Measurements from ENCODE around the gene KHK.

Gene KHK

DNA sequence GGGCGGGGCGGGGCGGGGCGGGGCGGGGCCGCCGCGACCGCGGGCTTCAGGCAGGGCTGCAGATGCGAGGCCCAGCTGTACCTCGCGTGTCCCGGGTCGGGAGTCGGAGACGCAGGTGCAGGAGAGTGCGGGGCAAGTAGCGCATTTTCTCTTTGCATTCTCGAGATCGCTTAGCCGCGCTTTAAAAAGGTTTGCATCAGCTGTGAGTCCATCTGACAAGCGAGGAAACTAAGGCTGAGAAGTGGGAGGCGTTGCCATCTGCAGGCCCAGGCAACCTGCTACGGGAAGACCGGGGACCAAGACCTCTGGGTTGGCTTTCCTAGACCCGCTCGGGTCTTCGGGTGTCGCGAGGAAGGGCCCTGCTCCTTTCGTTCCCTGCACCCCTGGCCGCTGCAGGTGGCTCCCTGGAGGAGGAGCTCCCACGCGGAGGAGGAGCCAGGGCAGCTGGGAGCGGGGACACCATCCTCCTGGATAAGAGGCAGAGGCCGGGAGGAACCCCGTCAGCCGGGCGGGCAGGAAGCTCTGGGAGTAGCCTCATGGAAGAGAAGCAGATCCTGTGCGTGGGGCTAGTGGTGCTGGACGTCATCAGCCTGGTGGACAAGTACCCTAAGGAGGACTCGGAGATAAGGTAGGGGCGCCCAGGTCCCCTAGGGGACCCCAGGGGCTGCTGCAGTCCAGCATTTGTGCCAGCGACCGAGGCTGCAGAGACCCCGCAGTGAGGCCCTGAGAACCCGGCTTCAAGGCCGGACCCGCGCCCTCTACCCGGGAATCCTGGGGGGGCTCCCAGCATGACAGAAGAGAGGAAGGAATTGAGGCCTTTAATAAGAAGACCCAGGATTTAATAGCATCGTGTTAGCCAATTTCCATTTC is at the start of gene KHK:
Gene KHK (plus strand): TSS at position 49 of the 870 bp plus-strand sequence. CDS start 488 bp downstream, at position 537.
- DNase-seq, result peak; percentile 70 to 87

DNA sequence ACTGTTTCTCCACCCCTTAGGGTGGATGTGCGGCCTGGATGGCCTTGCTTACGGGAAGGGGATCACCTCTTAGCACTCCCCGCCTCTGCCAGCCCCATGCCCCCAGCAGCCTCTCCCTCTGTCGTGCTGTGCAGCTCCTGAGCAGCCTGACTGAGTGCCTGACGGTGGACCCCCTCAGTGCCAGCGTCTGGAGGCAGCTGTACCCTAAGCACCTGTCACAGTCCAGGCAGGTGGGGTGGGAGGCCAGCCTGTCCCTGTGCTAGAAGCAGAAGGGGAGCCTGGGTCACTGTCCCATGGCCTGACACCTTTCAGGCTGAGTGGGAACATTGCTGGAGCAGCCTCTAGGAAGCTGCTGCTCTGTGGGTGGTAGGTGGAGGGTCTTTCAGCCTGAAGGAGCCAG is 48.6 kb upstream of the KHK start:
- DNase-seq, result no peak

DNA sequence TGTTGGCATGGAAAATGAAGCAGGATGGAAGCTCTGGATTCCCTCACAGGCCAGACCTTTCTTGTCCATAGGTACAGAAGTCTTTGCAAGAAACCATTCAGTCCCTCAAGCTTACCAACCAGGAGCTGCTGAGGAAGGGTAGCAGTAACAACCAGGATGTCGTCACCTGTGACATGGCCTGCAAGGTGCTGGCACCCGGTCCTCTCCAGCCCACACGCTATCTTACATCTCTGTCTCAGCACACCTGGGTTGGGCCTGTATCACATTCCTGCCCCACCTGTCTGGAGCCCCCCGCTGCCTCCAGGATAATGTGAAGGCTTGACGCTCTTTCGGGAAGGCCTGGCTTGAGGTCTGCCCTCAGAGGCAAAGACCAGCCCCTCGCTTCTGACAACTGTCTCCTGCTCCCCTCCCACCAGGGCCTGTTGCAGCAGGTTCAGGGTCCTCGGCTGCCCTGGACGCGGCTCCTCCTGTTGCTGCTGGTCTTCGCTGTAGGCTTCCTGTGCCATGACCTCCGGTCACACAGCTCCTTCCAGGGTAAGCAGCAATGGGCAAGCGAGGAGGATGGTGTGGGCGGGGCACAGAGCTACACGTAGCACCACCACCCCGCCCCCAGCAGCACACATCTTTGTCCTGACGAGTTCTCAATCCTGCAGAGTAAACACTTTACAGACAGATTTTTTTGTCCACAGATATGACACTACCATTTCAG is 47.8 kb upstream of the KHK start:
- DNase-seq, result no peak

DNA sequence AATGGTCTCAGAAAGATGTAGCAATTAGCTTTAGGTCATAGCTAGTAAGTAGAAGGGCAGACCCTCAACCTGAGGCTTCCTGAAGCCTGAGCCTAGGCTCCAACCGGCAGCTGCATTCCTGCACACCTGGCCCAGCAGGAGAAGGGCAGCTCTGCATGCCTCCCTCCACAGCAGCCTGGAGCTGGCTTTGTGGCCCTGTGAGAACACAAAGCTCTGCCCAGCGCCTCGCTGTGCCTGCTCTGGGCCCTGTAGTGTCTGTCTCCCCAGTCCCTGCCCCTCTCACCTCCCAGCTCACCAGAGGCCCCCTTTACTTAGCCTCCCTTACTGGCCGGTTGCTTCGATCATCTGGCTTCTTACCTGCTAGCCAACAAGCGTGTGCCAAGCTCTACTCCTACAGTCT is 47.1 kb upstream of the KHK start:
- DNase-seq, result no peak

DNA sequence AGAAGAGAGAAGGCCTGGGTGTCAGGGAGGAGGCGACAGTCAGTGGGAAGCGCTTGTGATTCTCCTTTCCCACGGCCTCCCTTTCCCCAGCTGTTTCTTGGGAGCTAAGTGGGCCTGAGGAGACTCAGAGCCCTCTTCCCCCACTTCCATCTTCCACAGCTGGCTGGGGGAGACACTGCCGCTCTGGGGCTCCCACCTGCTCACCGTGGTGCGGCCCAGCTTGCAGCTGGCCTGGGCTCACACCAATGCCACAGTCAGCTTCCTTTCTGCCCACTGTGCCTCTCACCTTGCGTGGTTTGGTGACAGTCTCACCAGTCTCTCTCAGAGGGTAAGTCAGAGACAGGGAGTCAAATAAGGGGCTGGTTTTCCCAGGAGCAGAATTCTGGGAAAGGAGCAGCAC is 46.7 kb upstream of the KHK start:
- no peak for DNase-seq

DNA sequence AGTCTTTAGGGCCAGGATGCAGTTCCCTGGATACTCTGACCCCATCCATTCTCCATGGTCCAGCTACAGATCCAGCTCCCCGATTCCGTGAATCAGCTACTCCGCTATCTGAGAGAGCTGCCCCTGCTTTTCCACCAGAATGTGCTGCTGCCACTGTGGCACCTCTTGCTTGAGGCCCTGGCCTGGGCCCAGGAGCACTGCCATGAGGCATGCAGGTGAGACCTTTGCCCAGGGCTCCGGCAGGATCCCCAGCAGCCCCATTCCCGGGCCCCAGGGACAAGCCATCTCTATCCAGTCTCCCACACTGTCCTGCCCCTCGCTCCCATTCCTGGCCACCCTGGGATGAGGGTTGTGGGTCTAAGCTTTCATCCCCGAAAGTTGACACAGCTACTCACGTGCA is 46.3 kb upstream of the KHK start:
- no peak for DNase-seq

DNA sequence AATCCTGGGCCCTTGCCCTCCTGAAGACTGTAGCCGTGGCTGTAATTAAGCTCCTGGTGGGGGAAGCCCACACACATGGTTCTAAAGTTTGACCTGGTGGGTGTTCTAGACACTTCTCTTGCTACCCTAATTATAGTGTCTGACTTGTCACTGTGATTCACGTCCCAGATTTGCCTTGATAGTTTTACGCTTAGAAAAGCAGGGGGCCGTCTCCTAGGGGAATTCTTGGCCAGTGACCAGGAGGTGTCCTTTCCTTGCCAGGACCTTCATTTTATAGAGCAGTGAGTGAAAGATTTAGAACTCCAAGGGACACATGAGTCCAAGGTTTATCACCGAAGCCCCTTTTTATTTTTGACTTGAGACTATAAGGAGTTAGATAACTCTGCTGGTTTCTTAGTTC is 44.8 kb upstream of the KHK start:
- no peak for DNase-seq

DNA sequence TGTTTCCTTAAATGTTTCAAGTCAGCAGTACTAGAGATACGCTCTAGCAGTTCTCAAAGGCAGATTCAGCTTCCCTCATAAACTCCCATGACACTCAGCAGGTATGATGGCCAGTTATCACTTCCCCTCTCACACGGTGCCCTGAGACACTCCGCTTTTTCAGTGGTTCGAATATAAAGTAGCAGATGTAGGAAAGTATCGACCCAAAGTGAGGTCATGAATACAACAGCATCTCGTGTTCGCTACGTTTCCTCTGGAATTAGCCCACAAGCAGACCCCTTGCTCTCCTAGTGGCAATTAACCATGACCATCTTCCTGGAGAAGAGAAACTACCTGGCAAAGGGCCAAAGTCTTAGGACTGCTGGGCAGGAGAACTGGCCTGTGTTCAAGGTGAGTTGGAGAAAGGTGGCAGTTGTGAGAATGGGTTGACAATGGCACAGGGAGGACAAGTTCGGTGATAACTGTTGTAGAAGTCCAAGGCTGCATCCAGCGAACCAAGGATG is 44.4 kb upstream of the KHK start:
- peak; percentile 38 to 41 for DNase-seq

DNA sequence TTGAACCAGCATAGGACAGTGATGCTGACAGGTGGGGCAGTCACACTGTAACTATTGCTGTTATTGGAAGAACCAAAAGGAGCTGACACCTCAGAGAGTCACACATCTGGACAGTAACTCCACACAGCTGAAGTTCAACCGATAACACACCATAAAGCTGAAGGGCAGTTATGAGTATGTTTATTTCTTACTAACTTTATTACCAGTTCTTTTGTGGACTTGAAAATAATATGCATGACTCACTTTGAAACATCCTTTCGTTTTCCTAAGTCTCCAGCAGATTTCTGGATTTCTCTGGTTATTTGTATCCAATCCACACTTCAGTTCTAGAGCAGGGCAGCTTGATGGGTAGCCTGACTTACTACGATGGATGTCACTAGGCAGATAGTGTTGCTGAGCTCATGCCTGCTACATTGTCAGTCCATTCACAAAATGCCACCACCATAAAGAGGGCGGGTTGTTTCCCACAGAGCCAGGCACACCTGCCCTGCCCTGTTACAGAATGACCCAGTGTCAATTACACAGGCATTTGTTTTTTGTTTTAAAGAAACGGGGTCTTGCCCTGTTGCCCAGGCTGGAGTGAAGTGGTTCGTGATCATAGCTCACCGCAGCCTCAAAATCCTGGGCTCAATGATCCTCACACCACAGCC is 43.5 kb upstream of the KHK start:
- no peak for DNase-seq

DNA sequence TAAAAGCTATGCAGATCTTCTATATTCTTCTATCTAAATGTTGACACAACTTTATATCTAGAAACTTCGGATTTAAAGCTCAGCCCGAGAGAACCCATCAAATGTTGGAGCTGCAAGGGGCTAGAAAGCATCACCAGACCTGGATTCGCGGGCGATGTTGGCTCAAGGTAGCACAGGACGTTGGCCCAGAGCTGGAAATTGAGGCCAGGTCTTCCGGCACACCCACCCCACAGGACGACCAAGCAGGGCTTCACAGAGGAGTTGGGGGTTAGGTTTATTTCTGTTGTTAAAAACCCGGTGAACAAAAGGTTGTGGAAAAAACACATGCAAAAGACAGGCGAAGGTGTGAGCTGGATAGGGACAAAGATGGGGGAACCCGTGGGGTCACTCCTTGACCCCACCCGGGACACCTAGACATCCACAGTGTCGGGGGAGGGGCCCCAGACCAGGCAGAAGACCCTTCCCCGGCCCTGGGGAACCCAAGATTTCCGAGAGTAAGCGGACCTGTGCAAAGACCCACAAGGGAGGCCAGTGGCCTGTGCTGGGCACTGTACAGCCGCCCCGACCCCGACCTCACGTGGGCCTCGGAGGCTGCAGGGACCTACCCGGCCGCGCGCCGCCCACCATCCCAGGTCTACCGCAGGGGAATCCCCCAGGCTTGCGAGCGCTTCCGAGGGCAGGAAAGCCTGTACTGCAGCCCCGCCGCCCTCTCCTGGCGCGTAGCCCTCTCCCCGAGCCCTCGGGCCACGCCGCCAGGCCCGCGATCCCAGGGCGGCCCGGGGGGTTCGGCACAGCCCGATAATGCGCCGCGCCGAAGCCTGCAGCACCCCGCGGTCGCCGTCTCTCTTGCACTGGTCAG is 36.9 kb upstream of the KHK start:
- DNase-seq, result no peak

DNA sequence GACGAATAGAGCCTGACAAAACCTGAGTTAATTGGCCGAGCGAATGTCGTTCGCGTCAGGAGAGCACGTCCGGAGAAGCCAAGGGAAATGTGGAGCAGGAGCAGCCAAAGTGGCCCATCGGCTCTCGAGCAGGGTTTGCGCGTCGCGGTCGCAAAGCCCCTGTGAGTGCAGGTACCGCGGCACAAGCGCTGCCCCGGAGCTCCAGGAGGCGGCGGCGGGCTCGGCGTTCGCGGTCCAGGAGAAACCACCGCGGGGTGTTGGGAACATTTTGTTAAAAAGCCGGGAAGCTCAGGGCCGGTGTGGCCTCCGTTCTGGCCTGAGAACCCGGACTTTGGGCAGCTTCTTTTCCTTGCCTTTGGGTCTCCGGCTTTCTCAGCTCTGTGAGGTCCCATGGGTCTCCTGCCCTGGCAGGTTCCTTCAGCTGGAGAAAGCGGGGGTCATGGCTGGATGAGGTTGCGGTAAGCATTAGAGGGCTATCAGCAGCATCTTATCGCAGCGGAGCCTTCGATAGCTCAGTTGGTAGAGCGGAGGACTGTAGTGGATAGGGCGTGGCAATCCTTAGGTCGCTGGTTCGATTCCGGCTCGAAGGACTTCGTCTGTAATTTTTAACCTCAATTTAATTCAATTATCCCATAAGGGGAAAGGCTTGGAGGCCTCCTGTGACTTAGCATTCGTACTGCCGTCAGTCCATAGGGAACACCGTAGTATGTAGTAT is 36.1 kb upstream of the KHK start:
- DNase-seq, result peak; percentile 77 to 99

DNA sequence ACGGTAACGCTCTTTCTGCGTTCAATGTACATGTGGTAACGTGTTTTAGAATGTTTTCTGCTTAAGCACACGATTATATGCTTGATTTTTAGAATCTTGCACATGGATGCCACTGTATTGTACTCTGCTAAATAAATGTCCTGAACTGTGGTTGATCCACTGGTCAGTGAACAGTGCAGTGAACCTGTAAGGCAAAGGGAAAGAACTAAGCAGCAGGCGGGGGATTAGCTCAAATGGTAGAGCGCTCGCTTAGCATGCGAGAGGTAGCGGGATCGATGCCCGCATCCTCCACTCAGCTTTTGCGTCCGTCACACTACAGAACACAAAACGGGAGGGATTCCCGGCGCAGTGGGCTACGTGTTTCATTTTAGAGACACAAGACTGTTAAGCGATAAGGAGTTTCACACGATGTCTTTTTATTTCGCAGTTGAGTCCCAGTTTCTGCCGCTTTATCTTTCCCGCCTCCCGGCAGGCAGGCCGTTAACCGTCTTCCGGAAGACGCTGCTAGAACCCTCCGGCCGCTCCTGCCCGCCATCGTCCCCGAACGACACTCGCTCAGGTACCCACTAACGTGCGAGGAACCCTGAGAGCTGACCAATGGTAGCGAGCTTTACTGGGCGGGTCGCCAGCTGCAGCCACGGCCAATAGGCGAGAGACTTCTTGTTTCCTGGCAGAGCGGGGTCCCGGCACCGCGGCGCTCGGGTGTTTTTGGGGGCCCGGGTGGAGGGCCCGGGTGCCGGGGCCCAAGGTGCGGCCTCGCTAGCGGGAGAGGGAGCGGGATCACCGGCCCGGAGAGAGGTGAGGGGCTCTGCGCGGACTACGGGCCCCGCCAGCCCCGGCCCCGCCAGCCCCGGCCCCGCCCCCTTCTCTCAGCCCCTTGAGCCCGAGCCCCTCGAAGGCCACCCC is 35.3 kb upstream of the KHK start, which contains the start of gene AGBL5:
Gene AGBL5 (plus strand): TSS at position 673 of the 906 bp plus-strand sequence. CDS start 1,291 bp downstream, outside the sequence.
- peak; percentile 89 to 95 for DNase-seq

DNA sequence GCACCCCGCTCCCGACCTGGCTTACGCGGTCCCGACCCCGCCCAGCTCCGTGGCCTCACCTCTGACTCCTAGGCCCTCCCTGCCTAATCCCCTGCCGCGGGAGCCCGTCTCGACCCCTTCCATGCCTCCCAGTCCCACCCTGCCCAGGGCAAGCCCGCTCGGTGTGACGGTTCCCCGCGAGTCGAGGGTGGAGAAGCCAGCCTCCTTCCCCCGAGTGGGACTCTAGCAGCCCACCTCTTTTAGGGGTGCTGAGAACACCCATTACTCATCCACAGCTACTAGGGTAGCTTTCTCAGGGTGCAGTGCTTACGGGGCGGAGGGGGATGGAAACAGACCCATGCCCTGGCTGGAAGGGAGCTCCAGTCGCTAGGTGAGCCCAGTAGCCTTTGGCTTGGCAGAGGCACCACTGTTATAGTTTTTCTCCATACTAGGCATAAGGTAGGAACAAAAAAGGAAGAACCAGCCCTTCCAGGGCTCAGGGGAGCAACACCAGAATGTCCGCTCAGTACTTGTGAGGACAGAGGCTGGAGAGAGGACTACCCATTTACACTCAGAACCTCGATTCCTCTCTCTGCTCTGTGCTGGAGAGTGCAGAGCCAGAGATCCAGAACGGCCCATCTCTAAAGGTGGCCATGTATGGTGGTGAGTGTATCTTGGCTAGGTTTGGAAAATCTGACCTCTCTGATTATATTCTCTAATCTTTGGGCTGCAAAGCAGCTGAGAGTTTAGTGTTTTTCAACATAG is 34.5 kb upstream of the KHK start:
- DNase-seq, result no peak

DNA sequence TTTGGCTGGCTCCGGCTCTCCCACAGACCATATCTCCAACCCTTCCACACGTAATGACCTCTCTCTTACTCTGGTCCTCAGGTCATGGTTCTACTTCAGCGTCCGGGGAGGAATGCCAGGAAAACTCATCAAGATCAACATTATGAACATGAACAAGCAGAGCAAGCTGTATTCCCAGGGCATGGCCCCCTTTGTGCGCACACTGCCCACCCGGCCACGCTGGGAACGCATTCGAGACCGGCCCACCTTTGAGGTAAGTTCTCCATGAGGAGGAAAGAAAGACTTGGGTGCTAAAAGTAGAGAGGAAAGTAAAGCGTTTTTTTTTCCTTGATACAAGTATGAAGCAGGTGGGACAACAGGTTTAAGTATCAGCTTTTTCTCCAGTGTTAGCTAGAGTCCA is 33.3 kb upstream of the KHK start:
- DNase-seq, result no peak

DNA sequence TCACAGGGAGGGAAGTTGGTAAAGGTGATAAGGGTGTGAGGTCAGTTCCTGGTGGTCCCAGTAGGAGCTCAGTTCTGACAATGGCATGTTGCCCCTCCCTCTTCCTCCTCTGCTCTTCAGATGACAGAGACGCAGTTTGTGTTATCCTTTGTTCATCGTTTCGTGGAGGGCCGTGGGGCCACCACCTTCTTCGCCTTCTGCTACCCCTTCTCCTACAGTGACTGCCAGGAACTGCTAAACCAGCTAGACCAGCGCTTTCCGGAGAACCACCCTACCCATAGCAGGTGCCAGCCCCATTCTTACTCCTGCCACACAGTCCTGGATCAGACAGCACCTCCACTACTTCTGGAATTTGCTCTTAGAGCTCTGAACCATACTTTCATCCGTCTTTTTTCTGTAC is 32.8 kb upstream of the KHK start:
- DNase-seq, result no peak

DNA sequence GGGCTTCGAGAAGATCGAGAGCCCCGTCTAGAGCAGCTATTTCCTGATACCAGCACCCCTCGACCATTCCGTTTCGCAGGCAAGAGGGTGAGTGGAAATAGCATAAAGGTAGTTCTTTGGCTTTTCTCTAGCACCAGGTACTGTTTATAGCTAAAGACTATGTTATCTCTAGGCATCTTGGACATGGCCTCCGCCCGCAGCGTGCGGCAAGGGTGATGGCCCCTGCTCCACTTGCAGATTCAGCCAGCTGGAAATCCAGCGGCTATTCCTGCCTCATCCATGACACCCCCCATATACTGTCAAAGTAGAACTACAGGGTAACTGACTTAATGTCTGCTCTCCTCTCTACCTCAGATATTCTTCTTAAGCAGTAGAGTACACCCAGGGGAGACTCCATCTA is 31.9 kb upstream of the KHK start:
- no peak for DNase-seq

DNA sequence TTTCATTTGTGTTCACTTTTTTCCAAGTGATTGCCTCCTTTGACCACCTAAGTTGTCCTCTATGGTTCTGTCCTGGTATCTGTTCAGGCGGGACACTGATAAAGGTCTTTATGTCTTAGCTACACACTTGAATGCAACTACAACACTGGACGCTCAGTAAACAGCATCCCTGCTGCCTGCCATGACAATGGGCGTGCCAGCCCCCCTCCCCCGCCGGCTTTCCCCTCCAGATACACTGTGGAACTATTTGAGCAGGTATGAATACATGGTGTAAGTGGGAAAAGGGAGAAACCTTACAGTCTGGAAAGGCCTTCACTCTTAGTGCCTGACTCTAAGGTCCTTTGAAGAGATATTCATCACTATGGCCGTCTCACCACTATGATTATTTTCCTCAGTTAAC is 29.4 kb upstream of the KHK start:
- no peak for DNase-seq

DNA sequence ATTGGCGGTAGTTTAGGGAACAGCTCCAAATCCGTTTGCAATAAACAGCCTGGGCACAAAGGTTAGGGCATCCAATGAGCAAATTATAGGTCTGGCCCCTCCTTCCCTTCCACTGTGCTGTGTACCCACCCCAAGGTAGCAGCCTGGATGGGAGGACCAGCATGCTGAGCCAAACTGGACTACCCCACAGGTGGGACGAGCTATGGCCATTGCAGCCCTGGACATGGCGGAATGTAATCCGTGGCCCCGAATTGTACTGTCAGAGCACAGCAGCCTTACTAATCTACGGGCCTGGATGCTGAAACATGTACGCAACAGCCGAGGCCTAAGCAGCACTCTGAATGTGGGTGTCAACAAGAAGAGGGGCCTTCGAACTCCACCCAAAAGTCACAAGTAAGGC is 28.4 kb upstream of the KHK start:
- no peak for DNase-seq

DNA sequence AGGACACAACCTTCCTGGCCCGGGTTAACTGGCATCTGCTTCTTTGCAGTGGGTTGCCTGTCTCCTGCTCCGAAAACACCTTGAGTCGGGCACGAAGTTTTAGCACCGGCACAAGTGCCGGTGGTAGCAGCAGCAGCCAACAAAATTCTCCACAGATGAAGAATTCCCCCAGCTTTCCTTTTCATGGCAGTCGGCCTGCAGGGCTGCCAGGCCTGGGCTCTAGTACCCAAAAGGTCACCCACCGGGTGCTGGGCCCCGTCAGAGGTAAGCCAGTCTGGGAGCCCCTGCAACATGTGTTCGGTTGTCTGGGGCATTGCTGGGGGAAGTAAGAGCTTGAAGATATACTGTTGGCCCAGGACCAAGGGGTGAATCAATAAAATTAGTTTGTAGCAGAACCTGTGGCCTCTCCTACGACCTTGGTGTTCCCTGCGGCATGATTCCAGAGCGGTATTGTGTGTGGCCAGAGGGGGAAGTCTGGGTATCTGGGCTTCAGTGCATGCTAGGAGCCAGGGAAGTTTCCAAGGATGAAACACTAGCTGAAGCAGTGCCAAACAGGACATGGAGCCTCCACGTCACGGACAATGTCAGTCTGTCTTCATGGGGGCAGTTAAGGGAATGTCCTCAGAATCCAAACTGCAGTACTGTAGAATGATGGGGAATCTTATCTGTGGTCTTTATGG is 27.3 kb upstream of the KHK start:
- no peak for DNase-seq
